CD4-positive, alpha-beta T cell (primary cell): ENCODE data around the gene WWC2. TPM values are rescaled to one million over a fixed set of nuclear protein-coding genes. Genes with fewer than 3 reads are reported as not detected.

Experiments used
- ATAC-seq: fragments of 200-7000 bp; cut with Tn5 transposase; one replicate; pipeline ENCODE4 v1.10.0; 2022; ENCODE audit warnings: mild to moderate bottlenecking; ENCODE audit not compliant: poor library complexity
- CTCF ChIA-PET: fragments of 350-600 bp; sonication (Branson Sonifier 250); formaldehyde crosslinking; loops from one replicate; lab custom pipeline; 2021; ENCODE audit warnings: antibody characterized with exemption, inconsistent platforms; lab: Charles Lee
- POLR2A ChIA-PET: fragments of 350-600 bp; sonication (Branson Sonifier 250); formaldehyde crosslinking; loops from one replicate; lab custom pipeline; 2021; ENCODE audit warnings: antibody characterized with exemption, inconsistent platforms; lab: Charles Lee
- DNase-seq, 14 experiments: peaks; one replicate each; pipeline ENCODE4 v3.0.0-alpha.2; 2013 to 2020; ENCODE audit warnings: mixed read lengths in 2 of 14
- H3K27ac ChIP-seq, 2 donors: one replicate each; pipeline versions ENCODE4 v1.5.1 to v1.7.0; 2013; ENCODE audit warnings: low read length in 2 of 2, low read depth in 1 of 2, mild to moderate bottlenecking in 1 of 2
- H3K27me3 ChIP-seq, 2 experiments: 1 replicate in 1 of 2; 2 replicates in 1 of 2; pipeline versions ENCODE4 v1.6.1 to v1.7.0; 2013; ENCODE audit warnings: low read length in 2 of 2, control low read depth in 1 of 2, mild to moderate bottlenecking in 1 of 2, moderate library complexity in 1 of 2; ENCODE audit not compliant: insufficient read depth in 2 of 2, control insufficient read depth in 1 of 2
- H3K36me3 ChIP-seq: one replicate; pipeline ENCODE4 v1.6.1; 2013; ENCODE audit warnings: low read length, control low read depth; ENCODE audit not compliant: insufficient read depth
- H3K4me1 ChIP-seq: one replicate; pipeline ENCODE4 v1.6.1; 2013; ENCODE audit warnings: low read length, control low read depth; ENCODE audit not compliant: insufficient read depth
- H3K4me3 ChIP-seq: one replicate; pipeline ENCODE4 v1.5.1; 2013; ENCODE audit warnings: mild to moderate bottlenecking, low read length, moderate library complexity
- H3K9me3 ChIP-seq, 2 experiments: 1 replicate in 1 of 2; 2 replicates in 1 of 2; pipeline versions ENCODE4 v1.6.1 to v1.7.0; 2013; ENCODE audit warnings: low read length in 2 of 2, mild to moderate bottlenecking in 2 of 2, control low read depth in 1 of 2, moderate library complexity in 1 of 2; ENCODE audit not compliant: control insufficient read depth in 1 of 2, insufficient read depth in 1 of 2
- H3K27ac Mint-ChIP-seq: one replicate; pipeline ENCODE4 v1.8.0; 2020; ENCODE audit warnings: mixed read lengths
- H3K27me3 Mint-ChIP-seq: one replicate; pipeline ENCODE4 v1.8.0; 2021; ENCODE audit warnings: mixed read lengths
- H3K36me3 Mint-ChIP-seq: one replicate; pipeline ENCODE4 v1.8.0; 2021; ENCODE audit warnings: low read depth, mixed read lengths
- H3K4me1 Mint-ChIP-seq: one replicate; pipeline ENCODE4 v1.8.0; 2021; ENCODE audit warnings: low read depth, mixed read lengths
- H3K4me3 Mint-ChIP-seq: one replicate; pipeline ENCODE4 v1.8.0; 2020; ENCODE audit warnings: mild to moderate bottlenecking, mixed read lengths
- H3K9me3 Mint-ChIP-seq: one replicate; pipeline ENCODE4 v1.8.0; 2020; ENCODE audit warnings: mixed read lengths
- intact Hi-C, 2 experiments: fragments of 100-400 bp; cut with DNase I in 1 of 2; cut with micrococcal nuclease in 1 of 2; formaldehyde crosslinking; loops; one replicate each; pipeline versions ENCODE4 v1.15.1 to v1.9.0; 2023 to 2025; cut with DNase I, micrococcal nuclease
- total RNA-seq, 174 experiments: library from RNA in 2 of 174; stranded (reverse) in 2 of 174; gene quantifications; one replicate each; pipeline ENCODE4 v1.2.3 and lab custom pipeline; 2021 to 2026
- TF ChIP-seq, protein P1 (sequence below): fragments of 200-600 bp; IDR thresholded peaks from one replicate; pipeline ENCODE4 v1.8.0; 2022; ENCODE audit warnings: antibody characterized with exemption, mild to moderate bottlenecking

The WWC2 gene
- total RNA-seq, 2 experiments from 2014 or later = 4.1 to 4.9 TPM

DNA sequence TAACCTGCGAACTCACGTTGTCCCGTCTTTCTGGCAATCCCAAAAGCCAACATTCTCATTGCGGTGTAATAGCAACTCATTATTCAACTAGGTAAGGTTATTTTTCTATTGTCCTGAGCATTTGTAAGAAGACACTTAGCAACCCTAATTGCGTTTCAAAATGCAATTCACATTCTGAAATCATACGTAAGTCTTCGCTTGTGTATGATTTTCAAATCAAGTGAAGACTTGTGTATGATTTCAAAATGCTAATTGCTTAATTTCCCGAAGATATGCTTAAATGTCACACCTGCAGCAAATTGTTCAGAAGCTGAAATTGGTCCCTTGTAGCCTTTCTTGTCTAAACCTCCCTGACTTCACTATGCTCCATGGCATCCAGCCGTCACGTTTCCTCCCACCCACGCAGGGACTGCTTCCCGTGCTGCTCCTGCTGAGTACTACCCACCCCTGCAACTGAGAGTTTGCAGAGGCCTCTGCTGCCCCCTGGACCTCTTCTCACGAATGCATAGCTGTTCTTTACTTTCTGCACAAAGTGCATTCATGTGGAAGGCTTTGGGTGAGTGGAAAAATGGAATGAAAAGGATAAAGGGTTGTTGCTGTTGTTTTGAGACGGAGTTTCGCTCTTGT is 264.0 kb downstream of the WWC2 start:
- CTCF ChIA-PET = no interaction called here
- no peak for DNase-seq
- Histone ChIP-seq H3K9me3 (no peaks in the 10 kb centered on the region), H3K36me3 (no peaks in the 10 kb centered on the region), H3K27me3 (no peaks in the 10 kb centered on the region), H3K27ac (no peak overlapping the region), H3K4me3 (no peak overlapping the region), H3K4me1 (no peaks in the 10 kb centered on the region)
- Mint-ChIP-seq H3K4me1 (no peaks in the 10 kb centered on the region), H3K9me3 (no peaks in the 10 kb centered on the region), H3K27me3 (no peaks in the 10 kb centered on the region), H3K4me3 (no peak overlapping the region), H3K27ac (no peak overlapping the region), H3K36me3 (no peaks in the 10 kb centered on the region)
- POLR2A ChIA-PET = no interaction called here
- no peak for ATAC-seq
- intact Hi-C loops = no loop called here
- TF ChIP-seq, protein P1, sequence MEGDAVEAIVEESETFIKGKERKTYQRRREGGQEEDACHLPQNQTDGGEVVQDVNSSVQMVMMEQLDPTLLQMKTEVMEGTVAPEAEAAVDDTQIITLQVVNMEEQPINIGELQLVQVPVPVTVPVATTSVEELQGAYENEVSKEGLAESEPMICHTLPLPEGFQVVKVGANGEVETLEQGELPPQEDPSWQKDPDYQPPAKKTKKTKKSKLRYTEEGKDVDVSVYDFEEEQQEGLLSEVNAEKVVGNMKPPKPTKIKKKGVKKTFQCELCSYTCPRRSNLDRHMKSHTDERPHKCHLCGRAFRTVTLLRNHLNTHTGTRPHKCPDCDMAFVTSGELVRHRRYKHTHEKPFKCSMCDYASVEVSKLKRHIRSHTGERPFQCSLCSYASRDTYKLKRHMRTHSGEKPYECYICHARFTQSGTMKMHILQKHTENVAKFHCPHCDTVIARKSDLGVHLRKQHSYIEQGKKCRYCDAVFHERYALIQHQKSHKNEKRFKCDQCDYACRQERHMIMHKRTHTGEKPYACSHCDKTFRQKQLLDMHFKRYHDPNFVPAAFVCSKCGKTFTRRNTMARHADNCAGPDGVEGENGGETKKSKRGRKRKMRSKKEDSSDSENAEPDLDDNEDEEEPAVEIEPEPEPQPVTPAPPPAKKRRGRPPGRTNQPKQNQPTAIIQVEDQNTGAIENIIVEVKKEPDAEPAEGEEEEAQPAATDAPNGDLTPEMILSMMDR = no peak

DNA sequence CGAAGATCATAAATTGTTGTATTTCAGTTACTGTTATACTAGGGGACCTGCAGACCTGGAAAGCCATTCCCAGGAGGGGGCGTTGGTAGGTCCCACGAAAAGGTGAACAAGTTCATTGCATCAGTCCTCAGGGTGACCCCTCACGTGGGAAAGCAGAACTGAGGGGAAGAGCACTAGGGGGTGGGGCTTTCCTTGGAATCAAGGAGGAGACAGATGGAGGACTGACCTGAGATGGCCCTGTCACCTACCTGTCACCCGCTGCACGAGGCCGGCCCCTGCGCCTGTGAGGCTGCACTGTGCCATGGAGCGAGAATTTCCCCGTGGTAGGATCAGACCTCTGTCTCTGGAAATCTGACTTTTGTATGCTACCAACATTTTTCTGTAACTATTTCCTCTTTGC is 265.0 kb downstream of the WWC2 start:
- intact Hi-C loops = no loop called here
- H3K27me3 ChIP-seq = no peaks in the 10 kb centered on the region
- H3K27me3 Mint-ChIP-seq = no peaks in the 10 kb centered on the region
- H3K27ac ChIP-seq = no peak overlapping the region
- TF ChIP-seq, protein P1 = no peak
- no peaks in the 10 kb centered on the region for H3K4me1 Mint-ChIP-seq
- POLR2A ChIA-PET = no interaction called here
- no peak overlapping the region for H3K4me3 Mint-ChIP-seq
- H3K36me3 ChIP-seq = no peaks in the 10 kb centered on the region
- no peak overlapping the region for H3K27ac Mint-ChIP-seq
- H3K36me3 Mint-ChIP-seq = no peaks in the 10 kb centered on the region
- no peaks in the 10 kb centered on the region for H3K9me3 ChIP-seq
- ATAC-seq = no peak
- CTCF ChIA-PET = interaction anchor here (0.6 kb wide), 1 partner anchor 94 kb away, joined by 3 read pairs; no protein-coding TSS in a partner anchor
- H3K4me3 ChIP-seq = no peak overlapping the region
- H3K4me1 ChIP-seq = no peaks in the 10 kb centered on the region
- DNase-seq = no peak
- no peaks in the 10 kb centered on the region for H3K9me3 Mint-ChIP-seq

DNA sequence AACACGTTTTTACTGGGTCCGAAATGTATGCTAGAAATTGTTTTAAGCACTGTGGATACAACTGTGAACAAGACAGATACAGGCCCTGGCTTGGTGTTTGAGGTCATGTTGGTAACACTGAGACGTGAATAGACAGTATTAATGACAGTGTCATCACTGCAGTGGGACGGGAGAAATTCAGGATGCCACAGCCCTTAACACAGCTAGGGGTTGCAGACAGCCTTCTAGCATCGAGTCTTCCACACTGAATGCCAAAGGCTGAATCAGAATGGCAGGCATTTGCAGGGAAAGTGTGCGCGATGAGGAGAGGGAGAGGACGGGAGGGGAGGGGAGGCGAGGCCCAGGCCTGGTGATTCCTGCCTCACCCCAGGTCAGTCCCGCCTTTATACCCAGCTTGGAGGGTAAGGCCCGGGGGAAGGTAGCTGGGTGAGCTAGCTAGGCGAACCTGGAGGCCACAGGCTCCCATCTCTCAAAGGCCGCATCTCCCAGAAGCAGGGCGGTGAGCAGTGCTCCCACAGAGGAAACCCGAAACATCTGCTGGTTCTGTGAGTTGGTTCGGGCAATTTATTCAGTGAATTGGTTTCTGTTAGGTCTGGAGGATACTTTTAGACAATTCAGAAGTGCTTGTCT is 267.3 kb downstream of the WWC2 start:
- no peaks in the 10 kb centered on the region for H3K27me3 Mint-ChIP-seq
- no peaks in the 10 kb centered on the region for H3K4me1 ChIP-seq
- H3K4me3 ChIP-seq = no peak overlapping the region
- DNase-seq = no peak
- no peaks in the 10 kb centered on the region for H3K9me3 ChIP-seq
- H3K27ac Mint-ChIP-seq = no peak overlapping the region
- POLR2A ChIA-PET = no interaction called here
- no peak for ATAC-seq
- TF ChIP-seq, protein P1 = no peak
- no peak overlapping the region for H3K27ac ChIP-seq
- CTCF ChIA-PET = no interaction called here
- no peaks in the 10 kb centered on the region for H3K36me3 Mint-ChIP-seq
- no peaks in the 10 kb centered on the region for H3K9me3 Mint-ChIP-seq
- peaks cover 0 to 2% of the 10 kb centered on the region in 2 experiments for H3K27me3 ChIP-seq
- no peaks in the 10 kb centered on the region for H3K36me3 ChIP-seq
- no peaks in the 10 kb centered on the region for H3K4me1 Mint-ChIP-seq
- H3K4me3 Mint-ChIP-seq = no peak overlapping the region
- intact Hi-C loops = no loop called here
